Measurements from ENCODE around the gene PYCR2. TPM values are rescaled to one million over a fixed set of nuclear protein-coding genes. Genes with fewer than 3 reads are reported as not detected.

Gene PYCR2
- total RNA-seq, 2 experiments from 2014 or later, result 24.1 to 26.2 TPM

- no peaks in the 10 kb centered on the region for H3K9me3 Mint-ChIP-seq
- CTCF ChIA-PET, result interaction anchor here (0.8 to 2.1 kb wide), 2 partner anchors 20 to 34 kb away, joined by 3 to 10 read pairs; no protein-coding TSS in a partner anchor
- DNase-seq (peak in 3 of 14 experiments; percentile 57 to 62 (median 61)), ATAC-seq (ENCODE audit: poor library complexity) (no peak)
- peaks cover 92% of the 10 kb centered on the region for H3K36me3 Mint-ChIP-seq (ENCODE audit: low read depth)
- Histone ChIP-seq H3K36me3 (ENCODE audit: insufficient read depth, low read length) (peaks cover 69% of the 10 kb centered on the region), H3K4me1 (ENCODE audit: insufficient read depth, low read length) (peaks cover 89% of the 10 kb centered on the region), H3K27me3 (ENCODE audit: control insufficient read depth in 1 of 2, insufficient read depth in 2 of 2, low read length in 2 of 2) (no peaks in the 10 kb centered on the region), H3K27ac (ENCODE audit: low read depth in 1 of 2, low read length in 2 of 2) (peak overlapping the region in 1 of 2 donors; percentile 27), H3K9me3 (ENCODE audit: control insufficient read depth in 1 of 2, insufficient read depth in 1 of 2, low read length in 2 of 2) (no peaks in the 10 kb centered on the region), H3K4me3 (ENCODE audit: low read length) (no peak overlapping the region)
- peak overlapping the region; percentile 86 for H3K27ac Mint-ChIP-seq
- peak overlapping the region; percentile 86 for H3K4me3 Mint-ChIP-seq
- TF ChIP-seq CTCF (IDR thresholded peaks at IDR 0.05), result no peak
- intact Hi-C loops (cut with DNase I, micrococcal nuclease), result no loop called here
- no peaks in the 10 kb centered on the region for H3K27me3 Mint-ChIP-seq
- peaks cover 76% of the 10 kb centered on the region for H3K4me1 Mint-ChIP-seq (ENCODE audit: low read depth)
- POLR2A ChIA-PET, result interaction anchor here (0.6 to 13.0 kb wide), 6 partner anchors 19 to 465 kb away, joined by 4 to 427 read pairs (median 7); partner anchors contain the start of genes PYCR2 and SRP9
These were observed 46.5 kb downstream of the PYCR2 start for GRCh38 chr1:225877580-225877979.

DNA sequence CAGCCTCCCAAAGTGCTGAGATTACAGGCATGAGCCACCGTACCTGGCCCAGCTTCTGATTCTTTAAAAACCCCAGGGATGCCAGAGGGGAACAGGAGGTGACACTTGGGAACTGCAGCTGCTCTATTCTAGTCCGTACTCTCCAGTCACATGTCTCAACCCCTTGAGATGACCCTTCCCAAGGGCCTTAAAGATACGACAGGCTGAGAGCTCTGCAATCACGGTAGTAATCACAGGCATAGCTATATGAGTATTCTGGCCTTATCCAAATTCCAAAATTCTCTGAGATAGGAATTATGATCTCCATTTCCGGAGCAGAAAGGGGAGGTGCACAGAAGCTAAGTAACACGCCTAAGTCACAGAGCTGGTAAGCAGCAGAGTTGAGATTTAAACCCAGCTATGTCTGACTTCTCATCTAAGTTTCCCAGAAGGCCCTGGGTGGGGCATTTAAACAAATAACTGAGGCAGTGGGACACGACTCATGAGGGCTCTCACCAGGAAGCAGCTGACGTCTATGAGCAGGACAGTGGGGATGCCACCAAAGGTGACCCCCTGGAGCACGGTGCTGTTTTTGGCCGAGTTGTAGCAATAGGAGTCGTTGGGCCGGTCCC is 47.0 kb downstream of the PYCR2 start:
- Mint-ChIP-seq H3K9me3 (no peaks in the 10 kb centered on the region), H3K4me3 (peak overlapping the region; percentile 86), H3K4me1 (ENCODE audit: low read depth) (peaks cover 80% of the 10 kb centered on the region), H3K27me3 (no peaks in the 10 kb centered on the region), H3K27ac (peak overlapping the region; percentile 86), H3K36me3 (ENCODE audit: low read depth) (peaks cover 98% of the 10 kb centered on the region)
- ChIA-PET POLR2A (interaction anchor here (0.9 to 13.0 kb wide), 4 partner anchors 19 to 47 kb away, joined by 3 to 427 read pairs (median 6); partner anchors contain the start of gene PYCR2), CTCF (interaction anchor here (2.1 kb wide), 1 partner anchor 34 kb away, joined by 10 read pairs; no protein-coding TSS in a partner anchor)
- Histone ChIP-seq H3K4me1 (ENCODE audit: insufficient read depth, low read length) (peaks cover 91% of the 10 kb centered on the region), H3K9me3 (ENCODE audit: control insufficient read depth in 1 of 2, insufficient read depth in 1 of 2, low read length in 2 of 2) (no peaks in the 10 kb centered on the region), H3K36me3 (ENCODE audit: insufficient read depth, low read length) (peaks cover 75% of the 10 kb centered on the region), H3K4me3 (ENCODE audit: low read length) (no peak overlapping the region), H3K27ac (ENCODE audit: low read depth in 1 of 2, low read length in 2 of 2) (peak overlapping the region in 1 of 2 donors; percentile 5), H3K27me3 (ENCODE audit: control insufficient read depth in 1 of 2, insufficient read depth in 2 of 2, low read length in 2 of 2) (no peaks in the 10 kb centered on the region)
- intact Hi-C loops (cut with DNase I, micrococcal nuclease), result no loop called here
- TF ChIP-seq CTCF (IDR thresholded peaks at IDR 0.05), result no peak
- ATAC-seq (ENCODE audit: poor library complexity) (no peak), DNase-seq (no peak)

GRCh38 chr1:225875044-225875815 is 48.8 kb downstream of the PYCR2 start:
- H3K9me3 Mint-ChIP-seq, result no peaks in the 10 kb centered on the region
- H3K27me3 Mint-ChIP-seq, result no peaks in the 10 kb centered on the region
- intact Hi-C loops (cut with DNase I, micrococcal nuclease), result no loop called here
- peak overlapping the region in 1 of 2 donors; percentile 18 for H3K27ac ChIP-seq (ENCODE audit: low read depth in 1 of 2, low read length in 2 of 2)
- DNase-seq (peak in 1 of 14 experiments; percentile 37), ATAC-seq (ENCODE audit: poor library complexity) (no peak)
- peaks cover 99% of the 10 kb centered on the region for H3K36me3 Mint-ChIP-seq (ENCODE audit: low read depth)
- peaks cover 87% of the 10 kb centered on the region for H3K4me1 ChIP-seq (ENCODE audit: insufficient read depth, low read length)
- H3K9me3 ChIP-seq (ENCODE audit: control insufficient read depth in 1 of 2, insufficient read depth in 1 of 2, low read length in 2 of 2), result no peaks in the 10 kb centered on the region
- ChIA-PET POLR2A (interaction anchor here (0.6 to 13.0 kb wide), 7 partner anchors 20 to 187 kb away, joined by 3 to 427 read pairs (median 4); partner anchors contain the start of gene PYCR2), CTCF (interaction anchor here (0.7 kb wide), 1 partner anchor 384 kb away, joined by 4 read pairs; no protein-coding TSS in a partner anchor)
- no peaks in the 10 kb centered on the region for H3K27me3 ChIP-seq (ENCODE audit: control insufficient read depth in 1 of 2, insufficient read depth in 2 of 2, low read length in 2 of 2)
- H3K4me1 Mint-ChIP-seq (ENCODE audit: low read depth), result peaks cover 84% of the 10 kb centered on the region
- no peak overlapping the region for H3K4me3 Mint-ChIP-seq
- H3K27ac Mint-ChIP-seq, result peak overlapping the region; percentile 86
- peaks cover 92% of the 10 kb centered on the region for H3K36me3 ChIP-seq (ENCODE audit: insufficient read depth, low read length)
- no peak overlapping the region for H3K4me3 ChIP-seq (ENCODE audit: low read length)
- no peak for TF ChIP-seq CTCF (IDR thresholded peaks at IDR 0.05)
